ENCODE measurements around the gene KMT5C. TPM values are rescaled to one million over a fixed set of nuclear protein-coding genes. Genes with fewer than 3 reads are reported as not detected.
A peak's percentile ranks its signal among the peaks of the same experiment; 100 is the strongest.

The KMT5C gene
- total RNA-seq, 1 donor from 2014 or later = 105 TPM

DNA sequence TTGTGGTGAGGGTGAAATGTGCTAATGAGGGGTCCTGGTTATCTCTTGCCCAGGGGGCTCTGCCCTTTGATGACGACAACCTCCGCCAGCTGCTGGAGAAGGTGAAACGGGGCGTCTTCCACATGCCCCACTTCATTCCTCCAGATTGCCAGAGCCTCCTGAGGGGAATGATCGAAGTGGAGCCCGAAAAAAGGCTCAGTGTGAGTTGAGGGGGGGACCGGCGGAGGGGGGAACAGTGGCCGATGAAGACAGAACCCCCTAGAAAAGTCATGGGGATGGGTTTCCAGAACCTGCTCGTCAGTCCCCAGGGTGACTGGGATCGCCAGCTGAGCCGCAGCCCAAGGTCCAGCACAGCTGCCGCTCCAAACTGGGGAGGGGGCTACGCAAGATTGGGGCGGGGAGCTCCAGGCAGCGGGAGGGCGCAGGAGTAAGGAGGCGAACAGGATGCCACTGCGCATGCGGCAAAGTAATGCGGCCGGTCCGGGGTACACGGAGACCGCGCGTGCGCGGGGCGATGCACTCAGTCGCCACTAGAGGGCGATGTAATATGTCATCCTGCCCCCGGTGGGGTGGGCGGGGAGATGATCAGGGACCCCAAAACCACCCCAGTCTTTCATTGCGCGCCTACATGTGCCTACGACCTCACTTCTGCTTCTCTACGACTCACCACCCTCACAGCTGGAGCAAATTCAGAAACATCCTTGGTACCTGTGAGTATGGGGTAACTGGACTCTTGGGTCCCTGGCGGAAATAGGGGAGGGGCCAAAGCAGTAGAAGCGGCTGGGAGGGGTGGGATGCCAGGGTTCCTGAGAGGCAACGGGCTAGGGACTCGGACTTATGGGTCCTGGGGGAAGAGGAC is 38.0 kb upstream of the KMT5C start:
- peaks cover 7% of the 10 kb centered on the region for H3K4me1 Mint-ChIP-seq (ENCODE audit: low read depth, unreplicated experiment)
- H3K9me3 Mint-ChIP-seq (ENCODE audit: unreplicated experiment) = peaks cover 2% of the 10 kb centered on the region
- H3K36me3 Mint-ChIP-seq (ENCODE audit: unreplicated experiment) = no peaks in the 10 kb centered on the region
- peak overlapping the region; percentile 80 for H3K27ac Mint-ChIP-seq (ENCODE audit: unreplicated experiment)
- peak; percentile 95 for DNase-seq
- peaks cover 8% of the 10 kb centered on the region for H3K27me3 Mint-ChIP-seq (ENCODE audit: unreplicated experiment)
- H3K4me3 Mint-ChIP-seq (ENCODE audit: unreplicated experiment) = peak overlapping the region; percentile 52
- TF ChIP-seq, protein P1, sequence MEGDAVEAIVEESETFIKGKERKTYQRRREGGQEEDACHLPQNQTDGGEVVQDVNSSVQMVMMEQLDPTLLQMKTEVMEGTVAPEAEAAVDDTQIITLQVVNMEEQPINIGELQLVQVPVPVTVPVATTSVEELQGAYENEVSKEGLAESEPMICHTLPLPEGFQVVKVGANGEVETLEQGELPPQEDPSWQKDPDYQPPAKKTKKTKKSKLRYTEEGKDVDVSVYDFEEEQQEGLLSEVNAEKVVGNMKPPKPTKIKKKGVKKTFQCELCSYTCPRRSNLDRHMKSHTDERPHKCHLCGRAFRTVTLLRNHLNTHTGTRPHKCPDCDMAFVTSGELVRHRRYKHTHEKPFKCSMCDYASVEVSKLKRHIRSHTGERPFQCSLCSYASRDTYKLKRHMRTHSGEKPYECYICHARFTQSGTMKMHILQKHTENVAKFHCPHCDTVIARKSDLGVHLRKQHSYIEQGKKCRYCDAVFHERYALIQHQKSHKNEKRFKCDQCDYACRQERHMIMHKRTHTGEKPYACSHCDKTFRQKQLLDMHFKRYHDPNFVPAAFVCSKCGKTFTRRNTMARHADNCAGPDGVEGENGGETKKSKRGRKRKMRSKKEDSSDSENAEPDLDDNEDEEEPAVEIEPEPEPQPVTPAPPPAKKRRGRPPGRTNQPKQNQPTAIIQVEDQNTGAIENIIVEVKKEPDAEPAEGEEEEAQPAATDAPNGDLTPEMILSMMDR (IDR thresholded peaks at IDR 0.05; ENCODE audit: partially characterized antibody, unreplicated experiment) = peak; percentile 99

DNA sequence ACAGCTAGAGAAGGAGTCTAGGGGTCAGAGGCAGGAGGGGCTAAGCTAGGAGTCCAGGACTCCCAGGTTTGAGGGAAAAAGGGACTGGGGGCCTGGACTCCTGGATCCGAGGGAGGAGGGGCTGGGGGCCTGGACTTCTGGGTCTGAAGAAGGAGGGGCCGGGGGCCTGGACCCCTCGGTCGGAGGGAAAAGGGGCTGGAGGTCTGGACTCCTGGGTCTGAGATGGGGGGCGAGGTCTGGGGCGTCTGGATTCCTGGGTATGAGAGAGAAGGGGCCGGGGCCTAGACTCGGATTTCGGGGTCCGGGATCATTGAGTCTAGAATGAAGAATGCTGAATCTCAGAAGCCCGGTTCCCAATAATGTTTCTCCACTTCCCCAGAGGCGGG is 37.4 kb upstream of the KMT5C start:
- Mint-ChIP-seq H3K27me3 (ENCODE audit: unreplicated experiment) (peaks cover 8% of the 10 kb centered on the region), H3K4me1 (ENCODE audit: low read depth, unreplicated experiment) (peaks cover 7% of the 10 kb centered on the region), H3K36me3 (ENCODE audit: unreplicated experiment) (no peaks in the 10 kb centered on the region), H3K9me3 (ENCODE audit: unreplicated experiment) (peaks cover 3% of the 10 kb centered on the region), H3K4me3 (ENCODE audit: unreplicated experiment) (no peak overlapping the region), H3K27ac (ENCODE audit: unreplicated experiment) (no peak overlapping the region)
- DNase-seq = no peak
- TF ChIP-seq, protein P1 (IDR thresholded peaks at IDR 0.05; ENCODE audit: partially characterized antibody, unreplicated experiment) = no peak

DNA sequence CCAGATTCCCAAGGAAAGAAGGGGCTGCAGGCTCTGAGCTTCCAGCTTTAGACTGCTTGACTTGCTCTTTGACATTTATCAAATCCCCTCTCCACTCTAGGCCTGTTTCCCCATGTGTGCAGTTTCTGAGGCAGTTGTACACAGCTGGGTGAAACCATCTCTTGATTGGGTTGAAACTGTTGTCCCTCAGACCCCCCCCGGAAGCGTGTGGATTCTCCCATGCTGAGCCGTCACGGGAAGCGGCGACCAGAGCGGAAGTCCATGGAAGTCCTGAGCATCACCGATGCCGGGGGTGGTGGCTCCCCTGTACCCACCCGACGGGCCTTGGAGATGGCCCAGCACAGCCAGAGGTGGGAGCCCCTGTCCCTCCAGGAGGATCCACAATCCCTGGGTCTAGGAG is 36.2 kb upstream of the KMT5C start:
- peaks cover 11% of the 10 kb centered on the region for H3K27me3 Mint-ChIP-seq (ENCODE audit: unreplicated experiment)
- H3K4me1 Mint-ChIP-seq (ENCODE audit: low read depth, unreplicated experiment) = peaks cover 7% of the 10 kb centered on the region
- peaks cover 4% of the 10 kb centered on the region for H3K36me3 Mint-ChIP-seq (ENCODE audit: unreplicated experiment)
- no peak overlapping the region for H3K27ac Mint-ChIP-seq (ENCODE audit: unreplicated experiment)
- DNase-seq = no peak
- TF ChIP-seq, protein P1 (IDR thresholded peaks at IDR 0.05; ENCODE audit: partially characterized antibody, unreplicated experiment) = no peak
- no peak overlapping the region for H3K4me3 Mint-ChIP-seq (ENCODE audit: unreplicated experiment)
- H3K9me3 Mint-ChIP-seq (ENCODE audit: unreplicated experiment) = peaks cover 3% of the 10 kb centered on the region

DNA sequence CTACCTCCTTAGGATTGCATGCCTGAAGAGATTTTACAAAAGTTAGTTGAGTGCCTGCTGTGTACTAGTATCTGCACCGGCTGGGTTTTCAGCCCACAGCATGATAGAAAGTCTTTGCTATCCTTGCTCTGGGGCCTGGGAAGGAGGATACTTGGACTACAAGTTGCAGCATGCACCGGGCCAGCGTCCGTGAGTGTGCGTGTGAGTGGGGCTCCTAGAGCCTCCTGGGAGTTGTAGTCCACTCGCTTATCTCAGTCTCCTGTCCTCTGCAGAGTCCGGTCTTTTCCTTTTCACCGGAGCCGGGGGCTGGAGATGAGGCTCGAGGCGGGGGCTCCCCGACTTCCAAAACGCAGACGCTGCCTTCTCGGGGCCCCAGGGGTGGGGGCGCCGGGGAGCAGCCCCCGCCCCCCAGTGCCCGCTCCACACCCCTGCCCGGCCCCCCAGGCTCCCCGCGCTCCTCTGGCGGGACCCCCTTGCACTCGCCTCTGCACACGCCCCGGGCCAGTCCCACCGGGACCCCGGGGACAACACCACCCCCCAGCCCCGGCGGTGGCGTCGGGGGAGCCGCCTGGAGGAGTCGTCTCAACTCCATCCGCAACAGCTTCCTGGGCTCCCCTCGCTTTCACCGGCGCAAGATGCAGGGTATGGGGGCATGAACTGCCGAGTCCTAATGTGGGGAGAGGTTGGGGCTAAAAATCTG is 35.2 kb upstream of the KMT5C start:
- DNase-seq = peak; percentile 45
- Mint-ChIP-seq H3K4me3 (ENCODE audit: unreplicated experiment) (no peak overlapping the region), H3K4me1 (ENCODE audit: low read depth, unreplicated experiment) (peaks cover 7% of the 10 kb centered on the region), H3K27ac (ENCODE audit: unreplicated experiment) (no peak overlapping the region), H3K9me3 (ENCODE audit: unreplicated experiment) (peaks cover 3% of the 10 kb centered on the region), H3K36me3 (ENCODE audit: unreplicated experiment) (peaks cover 4% of the 10 kb centered on the region), H3K27me3 (ENCODE audit: unreplicated experiment) (peaks cover 10% of the 10 kb centered on the region)
- TF ChIP-seq, protein P1 (IDR thresholded peaks at IDR 0.05; ENCODE audit: partially characterized antibody, unreplicated experiment) = no peak

DNA sequence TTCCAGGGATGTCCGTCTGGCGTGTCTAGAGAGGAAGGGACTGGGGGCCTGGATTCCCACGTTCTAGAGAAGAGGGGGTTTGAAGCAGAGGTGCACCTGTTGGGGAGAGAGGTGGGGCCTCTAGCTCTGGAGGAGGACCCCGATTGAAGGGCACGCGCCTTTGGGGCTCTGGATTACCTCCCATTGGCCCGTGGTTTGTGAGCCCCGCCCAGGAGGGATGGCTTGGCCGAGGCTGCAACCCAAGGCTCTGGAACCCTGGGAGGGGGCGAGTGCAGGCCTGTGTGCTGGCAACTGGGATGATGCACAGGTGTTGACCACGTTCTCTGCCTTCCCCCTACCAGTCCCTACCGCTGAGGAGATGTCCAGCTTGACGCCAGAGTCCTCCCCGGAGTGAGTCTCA is 34.7 kb upstream of the KMT5C start:
- Mint-ChIP-seq H3K36me3 (ENCODE audit: unreplicated experiment) (peaks cover 4% of the 10 kb centered on the region), H3K4me3 (ENCODE audit: unreplicated experiment) (no peak overlapping the region), H3K27me3 (ENCODE audit: unreplicated experiment) (peaks cover 10% of the 10 kb centered on the region), H3K4me1 (ENCODE audit: low read depth, unreplicated experiment) (peaks cover 7% of the 10 kb centered on the region), H3K27ac (ENCODE audit: unreplicated experiment) (no peak overlapping the region), H3K9me3 (ENCODE audit: unreplicated experiment) (peaks cover 1% of the 10 kb centered on the region)
- no peak for DNase-seq
- TF ChIP-seq, protein P1 (IDR thresholded peaks at IDR 0.05; ENCODE audit: partially characterized antibody, unreplicated experiment) = no peak

Measured in glutamatergic neuron (in vitro differentiated cells).